IMR-90 (cell line): ENCODE data around the gene ASB6. TPM values are rescaled to one million over a fixed set of nuclear protein-coding genes. Genes with fewer than 3 reads are reported as not detected.

Experiments
- ATAC-seq: fragments of 200-7000 bp; cut with Tn5 transposase; 2 replicates; pipeline ENCODE4 v1.9.1; 2020; ENCODE audit warnings: low read depth, mild to moderate bottlenecking, moderate library complexity
- BruUV-seq: library from RNA; stranded (reverse); fragments of 400-500 nt; replicated peaks from 2 replicates; lab custom pipeline; 2021; lab: Mats Ljungman, UMichigan
- CTCF ChIA-PET: fragments of 300-600 bp; formaldehyde crosslinking; extraction: SDS; loops from one replicate; lab custom pipeline; 2021; ENCODE audit warnings: antibody characterized with exemption; lab: Yijun Ruan, JAX
- POLR2A ChIA-PET: fragments of 300-600 bp; sonication (Branson Sonifier 250); formaldehyde crosslinking; loops from one replicate; lab custom pipeline; 2022; ENCODE audit warnings: antibody characterized with exemption; ENCODE audit not compliant: unreplicated experiment; lab: Charles Lee
- DNase-seq: peaks from one replicate; pipeline ENCODE4 v3.0.0; 2013
- H2AFZ ChIP-seq: replicated peaks from 2 replicates; pipeline ENCODE3; 2013; ENCODE audit warnings: low read length, mild to moderate bottlenecking; ENCODE audit not compliant: poor library complexity
- H2AK5ac ChIP-seq: 2 replicates; pipeline ENCODE4 v1.6.1; 2013; ENCODE audit warnings: low read depth, low read length, inconsistent platforms
- H2AK9ac ChIP-seq: replicated peaks from 2 replicates; pipeline ENCODE3; 2013; ENCODE audit warnings: mild to moderate bottlenecking, low read depth, low read length, moderate library complexity; ENCODE audit not compliant: poor library complexity
- H2BK120ac ChIP-seq: 2 replicates; pipeline ENCODE4 v1.6.1; 2013; ENCODE audit warnings: low read depth, low read length, inconsistent platforms
- H2BK15ac ChIP-seq: 3 replicates; pipeline ENCODE4 v1.6.1; 2013; ENCODE audit warnings: low read depth, low read length, inconsistent platforms
- H2BK20ac ChIP-seq: 2 replicates; pipeline ENCODE4 v1.6.1; 2013; ENCODE audit warnings: low read depth, mild to moderate bottlenecking, inconsistent platforms, low read length, moderate library complexity
- H2BK5ac ChIP-seq: 2 replicates; pipeline ENCODE4 v1.6.1; 2013; ENCODE audit warnings: mild to moderate bottlenecking, low read depth, low read length, inconsistent platforms; ENCODE audit not compliant: poor library complexity, severe bottlenecking
- H3K14ac ChIP-seq: replicated peaks from 2 replicates; pipeline ENCODE4 v1.6.1; 2013; ENCODE audit warnings: low read depth, low read length, inconsistent platforms
- H3K18ac ChIP-seq: 2 replicates; pipeline ENCODE4 v1.6.1; 2013; ENCODE audit warnings: low read depth, low read length, control low read depth
- H3K23ac ChIP-seq: 2 replicates; pipeline ENCODE4 v1.6.1; 2013; ENCODE audit warnings: low read depth, low read length, inconsistent platforms
- H3K27ac ChIP-seq: 2 replicates; pipeline ENCODE4 v1.5.1; 2013; ENCODE audit warnings: mild to moderate bottlenecking, control low read depth, low read length; ENCODE audit not compliant: insufficient read depth
- H3K27me3 ChIP-seq: 2 replicates; pipeline ENCODE4 v1.6.1; 2013; ENCODE audit warnings: low read length; ENCODE audit not compliant: control insufficient read depth, insufficient read depth
- H3K36me3 ChIP-seq: 2 replicates; pipeline ENCODE4 v1.6.1; 2013; ENCODE audit warnings: low read length, mixed read lengths; ENCODE audit not compliant: control insufficient read depth, insufficient read depth
- H3K4ac ChIP-seq: 2 replicates; pipeline ENCODE4 v1.6.1; 2013; ENCODE audit warnings: low read depth, low read length, inconsistent platforms
- H3K4me1 ChIP-seq: 2 replicates; pipeline ENCODE4 v1.6.1; 2013; ENCODE audit warnings: low read length, mixed read lengths; ENCODE audit not compliant: control insufficient read depth, insufficient read depth
- H3K4me2 ChIP-seq: 2 replicates; pipeline ENCODE4 v1.6.1; 2013; ENCODE audit warnings: low read depth, mild to moderate bottlenecking, control low read depth, low read length, moderate library complexity
- H3K4me3 ChIP-seq: 2 replicates; pipeline ENCODE4 v1.5.1; 2013; ENCODE audit warnings: low read depth, mild to moderate bottlenecking, control low read depth, low read length, moderate library complexity; ENCODE audit not compliant: insufficient read depth
- H3K56ac ChIP-seq: 2 replicates; pipeline ENCODE4 v1.6.1; 2013; ENCODE audit warnings: low read length, inconsistent platforms; ENCODE audit not compliant: insufficient read depth; ENCODE audit errors: extremely low read depth
- H3K79me1 ChIP-seq, 2 experiments: 2 replicates each; pipeline ENCODE4 v1.6.1; 2013; ENCODE audit warnings: low read length in 2 of 2, inconsistent platforms in 1 of 2, low read depth in 1 of 2
- H3K9ac ChIP-seq: 2 replicates; pipeline ENCODE4 v1.6.1; 2013; ENCODE audit warnings: low read depth, low read length, control low read depth
- H3K9me1 ChIP-seq: 2 replicates; pipeline ENCODE4 v1.6.1; 2013; ENCODE audit warnings: low read length, inconsistent platforms; ENCODE audit not compliant: insufficient read depth
- H3K9me3 ChIP-seq: 2 replicates; pipeline ENCODE4 v1.6.1; 2013; ENCODE audit warnings: low read length; ENCODE audit not compliant: control insufficient read depth, insufficient read depth
- H4K20me1 ChIP-seq: 2 replicates; pipeline ENCODE4 v1.6.1; 2013; ENCODE audit warnings: low read length, inconsistent platforms; ENCODE audit not compliant: insufficient read depth
- H4K5ac ChIP-seq: 2 replicates; pipeline ENCODE4 v1.6.1; 2013; ENCODE audit warnings: mild to moderate bottlenecking, low read depth, low read length, control low read depth
- H4K8ac ChIP-seq, 2 experiments: 2 replicates each; pipeline ENCODE4 v1.6.1; 2013; ENCODE audit warnings: low read depth in 2 of 2, low read length in 2 of 2, control low read depth in 1 of 2, inconsistent platforms in 1 of 2
- H4K91ac ChIP-seq: 2 replicates; pipeline ENCODE4 v1.6.1; 2013; ENCODE audit warnings: low read depth, low read length, inconsistent platforms; ENCODE audit not compliant: insufficient read depth
- BHLHE40 ChIP-seq: fragments of 150-350 bp; IDR thresholded peaks from 2 replicates; pipeline ENCODE4 v1.6.1; 2016; ENCODE audit warnings: mild to moderate bottlenecking, low read depth, low read length
- CEBPB ChIP-seq: IDR thresholded peaks from 2 replicates; pipeline ENCODE4 v1.6.1; 2012; ENCODE audit warnings: low read depth, low read length, improper control_type of control experiment
- CTCF ChIP-seq: conservative IDR thresholded peaks from 2 replicates; pipeline ENCODE4 v1.5.1; 2012; ENCODE audit warnings: mild to moderate bottlenecking, low read depth, low read length, improper control_type of control experiment
- ELK1 ChIP-seq: fragments of 150-350 bp; IDR thresholded peaks from 2 replicates; pipeline ENCODE4 v1.6.1; 2016; ENCODE audit warnings: low read depth, mild to moderate bottlenecking, low read length, moderate library complexity, borderline replicate concordance
- MAFK ChIP-seq: IDR thresholded peaks from 2 replicates; pipeline ENCODE4 v1.6.1; 2012; ENCODE audit warnings: low read depth, low read length, improper control_type of control experiment
- MXI1 ChIP-seq: IDR thresholded peaks from 2 replicates; pipeline ENCODE4 v1.6.1; 2012; ENCODE audit warnings: low read depth, mild to moderate bottlenecking, low read length, moderate library complexity, borderline replicate concordance
- RCOR1 ChIP-seq: IDR thresholded peaks from 2 replicates; pipeline ENCODE4 v1.6.1; 2012; ENCODE audit warnings: mild to moderate bottlenecking, low read length, improper control_type of control experiment; ENCODE audit not compliant: insufficient replicate concordance
- RFX5 ChIP-seq: IDR thresholded peaks from 2 replicates; pipeline ENCODE4 v1.8.0; 2012; ENCODE audit warnings: low read depth, mild to moderate bottlenecking, low read length, moderate library complexity
- SMC3 ChIP-seq: fragments of 150-350 bp; IDR thresholded peaks from 2 replicates; pipeline ENCODE4 v1.6.1; 2016; ENCODE audit warnings: low read depth, mild to moderate bottlenecking, antibody characterized with exemption, low read length, moderate library complexity
- USF2 ChIP-seq: fragments of 150-350 bp; IDR thresholded peaks from 2 replicates; pipeline ENCODE4 v1.6.1; 2017; ENCODE audit warnings: mild to moderate bottlenecking, antibody characterized with exemption, low read length, low read depth
- WGBS, 2 experiments: methylation state at CpG; one replicate each; pipeline versions ENCODE4 v1.1.5 to v1.1.7; 2013; ENCODE audit warnings: missing lambda C conversion rate in 2 of 2; ENCODE audit not compliant: insufficient read length in 1 of 2; ENCODE audit errors: extremely low coverage in 2 of 2; 5-methylcytosine and 5-hydroxymethylcytosine counted together
- dilution Hi-C: fragments of 300-500 bp; cut with HindIII; formaldehyde crosslinking; loops from one replicate; pipeline ENCODE4 v1.14.3; 2018; ENCODE audit warnings: low sequenced_read_pairs; ENCODE audit not compliant: unreplicated experiment
- in situ Hi-C: fragments of 300-500 bp; cut with MboI; formaldehyde crosslinking; loops from 3 replicates; pipeline ENCODE4 v1.14.3; 2019; ENCODE audit warnings: low sequenced_read_pairs, inconsistent platforms, mixed read lengths
- intact Hi-C: fragments of 100-400 bp; cut with micrococcal nuclease; formaldehyde crosslinking; loops from 2 replicates; pipeline ENCODE4 v1.10.0; 2022
- polyA plus RNA-seq, 3 experiments: library from polyadenylated mRNA; depleted of rRNA; stranded (reverse); fragments of >200 nt; gene quantifications; 2 replicates each; pipeline ENCODE4 v1.2.3, GENCODE V29; 2012; ENCODE audit warnings: low replicate concordance in 1 of 3
- total RNA-seq: library from RNA; depleted of rRNA; stranded (reverse); fragments of >200 nt; gene quantifications from 2 replicates; pipeline ENCODE4 v1.2.3, GENCODE V29; 2012

Gene ASB6
- total and polyA plus RNA-seq, 2 of the 4 experiments (the other 2 are of a cell fraction): 9.7 to 28.9 TPM

DNA sequence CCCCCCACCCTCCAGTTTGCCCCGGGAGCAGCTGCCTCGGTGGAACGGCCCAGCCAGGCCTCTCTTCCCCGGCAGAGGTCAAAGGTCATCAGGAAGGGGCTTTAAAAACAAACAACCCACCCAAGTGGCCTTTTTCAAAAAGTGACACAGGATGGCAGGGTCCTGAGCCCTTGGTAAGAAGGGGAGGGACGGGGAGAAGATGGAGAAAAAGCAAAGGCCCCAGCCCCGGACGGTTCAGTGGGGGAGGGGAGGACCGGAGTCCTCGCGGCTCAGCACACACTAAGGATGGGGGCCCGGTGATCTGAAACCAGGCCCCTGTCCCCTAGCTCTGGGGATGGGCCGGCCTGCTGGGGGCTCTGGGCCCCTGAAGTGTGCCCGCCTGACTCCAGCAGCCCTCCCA is 24.6 kb upstream of the ASB6 start:
- Histone ChIP-seq H2BK120ac (peak overlapping the region; percentile 65; the same call in 1 of the 2 replicates), H4K91ac (peak overlapping the region; percentile 93), H3K9me1 (peaks cover 13% of the 10 kb centered on the region), H3K4me2 (peak overlapping the region; percentile 94), H3K9ac (peak overlapping the region; percentile 97), H2BK15ac (no peak overlapping the region), H2BK20ac (no peak overlapping the region), H3K9me3 (no peaks in the 10 kb centered on the region), H3K14ac (peak overlapping the region; percentile 90; the same call in 1 of the 2 replicates), H4K8ac (peak overlapping the region; percentile 37 to 81; a peak in 2 of 4 replicates), H3K79me1 (peaks cover 10 to 45% of the 10 kb centered on the region in 2 experiments; a peak in 3 of 4 replicates), H3K27me3 (no peaks in the 10 kb centered on the region), H3K18ac (peak overlapping the region; percentile 55), H3K56ac (0 out of 2 replicates have a peak overlapping the region, but pooled peaks have one; percentile 67), H3K4ac (peak overlapping the region; percentile 93), H4K5ac (no peak overlapping the region), H3K4me1 (peaks cover 32% of the 10 kb centered on the region), H2AK5ac (peak overlapping the region; percentile 88), H3K36me3 (peaks cover 12% of the 10 kb centered on the region), H2AFZ (peak overlapping the region; percentile 73), H3K4me3 (peak overlapping the region; percentile 92), H3K27ac (peak overlapping the region; percentile 75), H2AK9ac (peak overlapping the region; percentile 18), H3K23ac (peak overlapping the region; percentile 45; the same call in 1 of the 2 replicates), H4K20me1 (peaks cover 20% of the 10 kb centered on the region), H2BK5ac (peak overlapping the region; percentile 15)
- TF ChIP-seq RFX5 (no peak), CTCF (no peak), MXI1 (no peak), CEBPB (no peak), USF2 (no peak), BHLHE40 (no peak), ELK1 (no peak), SMC3 (no peak), MAFK (no peak), RCOR1 (no peak)
- in situ Hi-C loops (no loop called here), intact Hi-C loops (loop anchor here (5.0 kb wide), 1 partner anchor 46 kb away; no protein-coding TSS in a partner anchor), dilution Hi-C loops (no loop called here)
- no peak for ATAC-seq
- no TSS peak for BruUV-seq
- no peak for DNase-seq
- CTCF ChIA-PET: no interaction called here
- WGBS, 2 experiments: no CpG with 5 or more reads among the region's 13 CpGs
- POLR2A ChIA-PET: interaction anchor here (1.8 kb wide), 1 partner anchor 46 kb away, joined by 4 read pairs; no protein-coding TSS in a partner anchor
